AG04450 (cell line): ENCODE results near the gene MACC1. TPM values are rescaled to one million over a fixed set of nuclear protein-coding genes. Genes with fewer than 3 reads are reported as not detected.
A peak's percentile ranks its signal among the peaks of the same experiment; 100 is the strongest.

Experiments used
- CTCF ChIA-PET: fragments of 300-600, 350-600 bp; formaldehyde crosslinking; extraction: SDS; loops from one replicate; lab custom pipeline; 2022; ENCODE audit warnings: antibody characterized with exemption, inconsistent platforms; lab: Charles Lee
- POLR2A ChIA-PET: fragments of 350-600 bp; formaldehyde crosslinking; extraction: SDS; loops from one replicate; lab custom pipeline; 2021; ENCODE audit warnings: antibody characterized with exemption, inconsistent platforms; lab: Yijun Ruan, JAX
- DNase-seq: peaks from one replicate; pipeline ENCODE4 v3.0.0-alpha.2; 2011; ENCODE audit warnings: low read depth, low spot score
- H3K27ac ChIP-seq: one replicate; pipeline ENCODE4 v1.5.1; 2012; ENCODE audit warnings: low read depth, low read length, control low read depth
- H3K27me3 ChIP-seq: one replicate; pipeline ENCODE4 v1.6.0; 2012; ENCODE audit warnings: low read length; ENCODE audit not compliant: control insufficient read depth, insufficient read depth
- H3K4me3 ChIP-seq: 2 replicates; pipeline ENCODE4 v1.5.1; 2011; ENCODE audit warnings: mild to moderate bottlenecking, low read depth, low read length, control low read depth
- H3K9me3 ChIP-seq: 2 replicates; pipeline ENCODE4 v1.5.1; 2012; ENCODE audit warnings: low read length; ENCODE audit not compliant: control insufficient read depth, insufficient read depth
- polyA plus RNA-seq: library from polyadenylated mRNA; depleted of rRNA; stranded (reverse); fragments of >200 nt; gene quantifications from 2 replicates; pipeline ENCODE4 v1.2.3, GENCODE V29; 2011
- TF ChIP-seq, protein P1 (sequence below): IDR thresholded peaks from 2 replicates; pipeline ENCODE4 v1.5.1; 2011; ENCODE audit warnings: low read depth, low read length, control low read depth, inconsistent platforms

MACC1 gene
- polyA plus RNA-seq, 1 experiment: 0.07 TPM

DNA sequence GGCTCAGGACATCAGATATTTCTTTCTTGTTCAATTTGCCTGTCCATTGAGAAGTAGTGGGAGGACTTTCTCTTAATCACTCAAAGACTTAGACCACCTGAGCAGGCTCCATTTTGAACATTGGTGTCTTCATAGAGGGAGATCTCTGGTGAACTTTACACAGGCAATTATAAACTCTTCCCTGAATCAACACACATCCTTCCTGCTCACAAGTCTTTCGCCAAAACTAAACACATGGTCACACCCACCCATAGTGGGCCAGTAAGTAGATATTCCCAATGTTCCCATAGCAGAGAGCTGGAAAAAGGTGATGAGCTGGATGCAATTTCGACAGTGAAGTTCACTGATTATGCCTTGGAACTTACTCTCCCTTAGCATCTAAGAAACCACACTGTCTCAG is 8.2 kb upstream of the MACC1 start:
- Histone ChIP-seq H3K27me3 (no peaks in the 10 kb centered on the region), H3K27ac (no peak overlapping the region), H3K9me3 (no peaks in the 10 kb centered on the region), H3K4me3 (no peak overlapping the region)
- TF ChIP-seq, protein P1, sequence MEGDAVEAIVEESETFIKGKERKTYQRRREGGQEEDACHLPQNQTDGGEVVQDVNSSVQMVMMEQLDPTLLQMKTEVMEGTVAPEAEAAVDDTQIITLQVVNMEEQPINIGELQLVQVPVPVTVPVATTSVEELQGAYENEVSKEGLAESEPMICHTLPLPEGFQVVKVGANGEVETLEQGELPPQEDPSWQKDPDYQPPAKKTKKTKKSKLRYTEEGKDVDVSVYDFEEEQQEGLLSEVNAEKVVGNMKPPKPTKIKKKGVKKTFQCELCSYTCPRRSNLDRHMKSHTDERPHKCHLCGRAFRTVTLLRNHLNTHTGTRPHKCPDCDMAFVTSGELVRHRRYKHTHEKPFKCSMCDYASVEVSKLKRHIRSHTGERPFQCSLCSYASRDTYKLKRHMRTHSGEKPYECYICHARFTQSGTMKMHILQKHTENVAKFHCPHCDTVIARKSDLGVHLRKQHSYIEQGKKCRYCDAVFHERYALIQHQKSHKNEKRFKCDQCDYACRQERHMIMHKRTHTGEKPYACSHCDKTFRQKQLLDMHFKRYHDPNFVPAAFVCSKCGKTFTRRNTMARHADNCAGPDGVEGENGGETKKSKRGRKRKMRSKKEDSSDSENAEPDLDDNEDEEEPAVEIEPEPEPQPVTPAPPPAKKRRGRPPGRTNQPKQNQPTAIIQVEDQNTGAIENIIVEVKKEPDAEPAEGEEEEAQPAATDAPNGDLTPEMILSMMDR: no peak
- DNase-seq: no peak
- POLR2A ChIA-PET: no interaction called here
- CTCF ChIA-PET: no interaction called here

DNA sequence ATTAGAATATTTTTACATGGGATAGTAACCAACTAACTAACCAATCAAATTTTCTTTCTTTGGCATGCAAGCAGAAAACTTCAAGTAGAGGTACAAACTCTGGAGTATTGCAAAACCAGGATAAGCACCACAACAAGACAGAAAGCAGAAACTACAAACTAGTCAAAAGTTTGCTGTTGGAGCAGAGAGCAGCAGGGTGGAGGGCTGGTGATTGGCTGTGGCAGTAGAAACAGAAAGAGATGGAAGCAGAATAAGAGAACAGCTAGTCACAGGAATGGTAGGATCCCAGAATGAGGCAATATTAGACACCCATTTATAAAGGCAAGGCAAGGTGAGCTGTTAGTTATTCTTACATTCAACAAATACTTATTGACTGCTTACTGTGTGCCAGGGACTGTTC is 6.8 kb upstream of the MACC1 start:
- CTCF ChIA-PET: no interaction called here
- Histone ChIP-seq H3K4me3 (no peak overlapping the region), H3K27ac (no peak overlapping the region), H3K9me3 (no peaks in the 10 kb centered on the region), H3K27me3 (no peaks in the 10 kb centered on the region)
- TF ChIP-seq, protein P1: no peak
- POLR2A ChIA-PET: no interaction called here
- DNase-seq: no peak

DNA sequence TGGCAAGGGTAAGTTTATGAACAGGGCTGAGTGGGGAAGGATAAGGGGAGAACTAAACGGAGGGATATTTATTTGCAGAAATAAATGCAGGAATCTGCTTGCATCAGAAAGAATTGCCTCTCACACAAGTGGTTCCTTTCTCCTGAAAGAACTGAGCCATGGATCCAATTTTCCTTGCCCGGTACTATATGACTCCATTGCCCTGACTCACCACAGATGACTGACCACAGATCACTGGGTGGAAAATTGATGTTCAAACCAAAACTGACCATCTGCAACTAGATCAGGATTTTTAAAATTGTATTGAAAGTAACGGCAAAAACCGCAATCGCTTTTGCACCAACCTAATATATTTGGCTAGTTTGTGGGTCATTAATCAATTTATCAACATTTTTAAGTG is 6.2 kb upstream of the MACC1 start:
- ChIA-PET CTCF (no interaction called here), POLR2A (no interaction called here)
- TF ChIP-seq, protein P1: no peak
- no peak overlapping the region for H3K4me3 ChIP-seq
- no peak for DNase-seq
- no peak overlapping the region for H3K27ac ChIP-seq
- H3K27me3 ChIP-seq: no peaks in the 10 kb centered on the region
- no peaks in the 10 kb centered on the region for H3K9me3 ChIP-seq

DNA sequence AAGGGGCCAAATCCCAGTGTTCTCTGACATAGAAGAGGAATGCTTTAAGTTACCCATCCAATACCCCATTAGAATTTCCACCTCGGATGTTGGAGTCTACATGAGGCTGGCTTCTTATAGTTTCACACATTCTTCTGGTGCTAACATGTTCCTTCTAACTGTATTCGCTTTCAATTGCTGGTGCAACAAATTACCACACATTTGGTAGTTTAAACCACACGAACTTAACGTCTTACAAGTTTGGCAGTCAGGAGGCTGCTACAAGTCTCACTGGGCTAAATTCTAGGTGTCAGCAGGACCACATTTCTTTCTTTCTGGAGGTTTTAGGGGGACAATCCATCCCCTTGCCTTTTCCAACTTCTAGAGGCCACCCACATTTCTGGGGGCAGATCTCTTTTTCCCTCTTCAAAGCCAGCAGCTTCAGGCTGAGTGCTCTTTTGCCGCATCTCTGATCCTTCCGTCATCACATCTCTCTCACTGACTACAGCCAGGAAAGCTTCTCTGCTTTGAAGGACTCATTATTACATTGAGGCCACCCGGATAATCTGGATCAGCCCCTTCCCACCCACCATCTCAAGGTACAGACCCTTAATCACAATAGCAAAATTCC is 5.1 kb upstream of the MACC1 start:
- TF ChIP-seq, protein P1: no peak
- ChIA-PET POLR2A (no interaction called here), CTCF (no interaction called here)
- Histone ChIP-seq H3K9me3 (no peaks in the 10 kb centered on the region), H3K27me3 (no peaks in the 10 kb centered on the region), H3K27ac (no peak overlapping the region), H3K4me3 (no peak overlapping the region)
- DNase-seq: no peak

DNA sequence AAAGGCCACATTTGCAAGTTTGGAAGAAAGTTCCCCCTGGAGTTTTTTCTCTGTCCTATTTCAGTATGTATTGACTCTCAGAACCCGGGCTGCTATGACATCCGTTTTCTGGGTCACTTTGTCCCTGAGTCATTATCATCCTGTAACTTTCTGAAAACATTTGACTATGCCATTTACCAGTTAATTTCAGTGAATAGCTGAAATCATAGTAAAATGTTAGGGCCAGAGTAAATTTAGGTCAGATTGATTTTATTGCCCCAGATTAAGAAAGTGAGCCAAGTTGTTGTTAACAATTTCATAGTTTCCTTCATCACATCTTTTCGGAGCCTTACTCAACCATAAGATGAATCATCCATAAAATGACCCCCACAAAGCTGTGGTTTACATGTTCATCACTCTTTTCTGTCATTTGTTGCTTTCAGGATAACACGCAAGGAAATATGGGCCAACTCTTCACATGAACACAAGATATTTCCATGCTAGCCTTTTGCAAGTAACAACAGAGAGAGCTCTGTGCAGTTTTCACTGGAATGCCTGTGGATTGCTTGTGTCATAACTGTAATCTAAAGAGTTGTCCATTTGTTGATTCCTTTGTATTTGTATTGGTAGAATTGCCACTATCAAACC is 3.9 kb upstream of the MACC1 start:
- Histone ChIP-seq H3K27ac (no peak overlapping the region), H3K4me3 (no peak overlapping the region), H3K27me3 (no peaks in the 10 kb centered on the region), H3K9me3 (no peaks in the 10 kb centered on the region)
- DNase-seq: peak; percentile 89
- ChIA-PET CTCF (no interaction called here), POLR2A (interaction anchor here (0.5 to 3.2 kb wide), 9 partner anchors 9 to 187 kb away, joined by 3 to 26 read pairs (median 3); partner anchors contain the start of gene ITGB8)
- TF ChIP-seq, protein P1: no peak
